Ovary (tissue), 3 donors: ENCODE data around the gene SEPTIN2.

Experiments used
- CTCF ChIP-seq, 3 donors: fragments of 450-650 bp in 2 of 3; fragments of 200-600 bp in 1 of 3; IDR thresholded peaks; one replicate each; pipeline versions ENCODE4 v1.5.1 to v1.8.0; 2016 to 2022; ENCODE audit warnings: antibody characterized with exemption in 3 of 3, mild to moderate bottlenecking in 1 of 3
- EP300 ChIP-seq: sonication (generic); formaldehyde crosslinking; IDR thresholded peaks from one replicate; pipeline ENCODE4 v1.6.1; 2017; ENCODE audit warnings: antibody characterized with exemption
- POLR2A ChIP-seq: fragments of 450-650 bp; IDR thresholded peaks from one replicate; pipeline ENCODE4 v1.6.1; 2017; ENCODE audit warnings: antibody characterized with exemption, mild to moderate bottlenecking, moderate library complexity
- donor health status: DM: no; HTN: no; CAD: no.

GRCh38 chr2:241373446-241373845 lies 57.7 kb downstream of the SEPTIN2 start:
- TF ChIP-seq CTCF (IDR thresholded peaks at IDR 0.05) = no peak
- TF ChIP-seq EP300 = no peak
- no peak for TF ChIP-seq POLR2A
